Body of pancreas (tissue), 4 donors: ENCODE results near the gene ALDH1A1. TPM values are rescaled to one million over a fixed set of nuclear protein-coding genes. Genes with fewer than 3 reads are reported as not detected.

Source experiments
- ATAC-seq: fragments of 150-250 bp; one replicate; pipeline ENCODE4 v1.9.1; 2016
- DNase-seq, 4 donors: peaks; one replicate each; pipeline ENCODE4 v3.0.0-alpha.2; 2019
- H3K27ac ChIP-seq, 4 donors: fragments of 200-600 bp; sonication (generic); 1 replicate in 3 of 4; 2 replicates in 1 of 4; pipeline versions ENCODE4 v1.5.1 to v1.6.1; 2016 to 2019; ENCODE audit warnings: mild to moderate bottlenecking in 1 of 4, mixed read lengths in 1 of 4, moderate library complexity in 1 of 4
- H3K27me3 ChIP-seq, 2 donors: fragments of 200-600 bp; sonication (generic); one replicate each; pipeline ENCODE4 v1.6.0; 2016; ENCODE audit warnings: mild to moderate bottlenecking in 1 of 2
- H3K36me3 ChIP-seq, 2 donors: fragments of 200-600 bp; sonication (generic); replicated peaks in 1 of 2; 2 replicates each; pipeline ENCODE4 v1.5.1; 2016; ENCODE audit warnings: low read depth in 2 of 2; ENCODE audit not compliant: insufficient read depth in 1 of 2
- H3K4me1 ChIP-seq: fragments of 200-600 bp; sonication (generic); one replicate; pipeline ENCODE4 v1.6.0; 2016
- H3K4me3 ChIP-seq, 2 donors: fragments of 200-600 bp; sonication (generic); 1 replicate in 1 of 2; 2 replicates in 1 of 2; pipeline ENCODE4 v1.5.1; 2016 to 2019
- H3K9me3 ChIP-seq, 3 donors: fragments of 200-600 bp; sonication (generic); 1 replicate in 2 of 3; 2 replicates in 1 of 3; pipeline ENCODE4 v1.5.1; 2016
- CTCF ChIP-seq, 7 experiments: fragments of 450-650 bp in 4 of 7; fragments of 200-600 bp in 3 of 7; sonication (generic) in 3 of 7; IDR thresholded peaks; one replicate each; pipeline ENCODE4 v1.5.1; 2016 to 2019; ENCODE audit warnings: antibody characterized with exemption in 7 of 7
- POLR2A ChIP-seq, 3 donors: fragments of 450-650 bp; IDR thresholded peaks; one replicate each; pipeline ENCODE4 v1.6.1; 2016; ENCODE audit warnings: antibody characterized with exemption in 3 of 3, mild to moderate bottlenecking in 2 of 3
- WGBS, 2 donors: methylation state at CpG; one replicate each; pipeline ENCODE4 v1.1.5; 2017; 5-methylcytosine and 5-hydroxymethylcytosine counted together
- intact Hi-C: fragments of 100-400 bp; cut with DNase I; formaldehyde crosslinking; loops from one replicate; pipeline ENCODE4 v1.15.1; 2023
- total RNA-seq, 2 donors: library from RNA; depleted of rRNA; stranded (reverse); fragments of >200 nt; gene quantifications; one replicate each; pipeline ENCODE4 v1.1.0, GENCODE V29; 2016

Gene ALDH1A1
- total RNA-seq, 2 donors from 2014 or later: 87.7 to 184 TPM

- WGBS, 2 donors: 64 to 79% methylated on average over 4 of the region's 4 CpGs
- H3K4me3 ChIP-seq: no peak overlapping the region
- DNase-seq (no peak), ATAC-seq (peak; percentile 19)
- no peaks in the 10 kb centered on the region for H3K27me3 ChIP-seq
- no peak for TF ChIP-seq POLR2A (IDR thresholded peaks at IDR 0.05)
- no peak for TF ChIP-seq CTCF (IDR thresholded peaks at IDR 0.05)
- H3K4me1 ChIP-seq: peaks cover 82% of the 10 kb centered on the region
- H3K9me3 ChIP-seq: no peaks in the 10 kb centered on the region
- intact Hi-C loops: no loop called here
- H3K27ac ChIP-seq: peak overlapping the region in 2 of 4 donors; percentile 1
- H3K36me3 ChIP-seq: no peaks in the 10 kb centered on the region
These were observed 18.9 kb downstream of the ALDH1A1 start for GRCh38 chr9:72933730-72934665.

GRCh38 chr9:72932619-72933018 is 20.2 kb downstream of the ALDH1A1 start:
- WGBS, 2 donors: 52 to 56% methylated on average over 3 of the region's 3 CpGs
- H3K36me3 ChIP-seq: peaks cover 0 to 2% of the 10 kb centered on the region in 2 donors
- ATAC-seq: no peak
- no peak for TF ChIP-seq POLR2A (IDR thresholded peaks at IDR 0.05)
- TF ChIP-seq CTCF (IDR thresholded peaks at IDR 0.05): no peak
- intact Hi-C loops: no loop called here
- H3K4me3 ChIP-seq: no peak overlapping the region
- DNase-seq: no peak
- no peaks in the 10 kb centered on the region for H3K27me3 ChIP-seq
- no peaks in the 10 kb centered on the region for H3K9me3 ChIP-seq
- peaks cover 82% of the 10 kb centered on the region for H3K4me1 ChIP-seq
- peak overlapping the region in 1 of 4 donors; percentile 16 for H3K27ac ChIP-seq

- DNase-seq: no peak
- H3K9me3 ChIP-seq: no peaks in the 10 kb centered on the region
- H3K4me3 ChIP-seq: no peak overlapping the region
- H3K27me3 ChIP-seq: no peaks in the 10 kb centered on the region
- H3K4me1 ChIP-seq: peaks cover 77% of the 10 kb centered on the region
- peak overlapping the region in 2 of 4 donors; percentile 16 to 22 for H3K27ac ChIP-seq
- intact Hi-C loops: no loop called here
- TF ChIP-seq CTCF (IDR thresholded peaks at IDR 0.05) (no peak), POLR2A (IDR thresholded peaks at IDR 0.05) (no peak)
- peaks cover 0 to 2% of the 10 kb centered on the region in 2 donors for H3K36me3 ChIP-seq
- ATAC-seq: no peak
These were observed 21.0 kb downstream of the ALDH1A1 start for GRCh38 chr9:72931897-72932296.

GRCh38 chr9:72931437-72931836 is 21.4 kb downstream of the ALDH1A1 start:
- Histone ChIP-seq H3K9me3 (no peaks in the 10 kb centered on the region), H3K36me3 (peaks cover 0 to 2% of the 10 kb centered on the region in 2 donors), H3K27ac (peak overlapping the region in 2 of 4 donors; percentile 16 to 22), H3K4me3 (no peak overlapping the region), H3K27me3 (no peaks in the 10 kb centered on the region), H3K4me1 (peaks cover 72% of the 10 kb centered on the region)
- TF ChIP-seq POLR2A (IDR thresholded peaks at IDR 0.05) (no peak), CTCF (IDR thresholded peaks at IDR 0.05) (no peak)
- WGBS, 2 donors: 40 to 58% methylated on average over 1 of the region's 1 CpG
- DNase-seq (no peak), ATAC-seq (peak; percentile 11)
- intact Hi-C loops: no loop called here
